GM12878 (cell line): ENCODE results near the gene TKTL1. TPM values are rescaled to one million over a fixed set of nuclear protein-coding genes. Genes with fewer than 3 reads are reported as not detected.

Source experiments
- BMI1 ChIP-seq: fragments of 450-650 bp; IDR thresholded peaks from 2 replicates; pipeline ENCODE4 v1.6.1; 2016; ENCODE audit warnings: mild to moderate bottlenecking, moderate library complexity, borderline replicate concordance
- BRCA1 ChIP-seq: IDR thresholded peaks from 2 replicates; pipeline ENCODE4 v1.6.1; 2011; ENCODE audit warnings: low read depth, low read length, improper control_type of control experiment
- CHD2 ChIP-seq: IDR thresholded peaks from 2 replicates; pipeline ENCODE4 v1.6.1; 2011; ENCODE audit warnings: low read depth, low read length, improper control_type of control experiment, borderline replicate concordance
- ETV6 ChIP-seq, 2 experiments: fragments of 450-650 bp in 1 of 2; IDR thresholded peaks in 1 of 2; conservative IDR thresholded peaks in 1 of 2; 2 replicates each; pipeline ENCODE4 v1.6.1; 2014; ENCODE audit warnings: antibody characterized with exemption in 1 of 2, borderline replicate concordance in 1 of 2, low read depth in 1 of 2, mild to moderate bottlenecking in 1 of 2, moderate library complexity in 1 of 2
- GABPA ChIP-seq: IDR thresholded peaks from 2 replicates; pipeline ENCODE4 v1.6.1; 2014; ENCODE audit warnings: antibody characterized with exemption, low read depth, mild to moderate bottlenecking, inconsistent platforms
- HDAC6 ChIP-seq: fragments of 200-600 bp; sonication (generic); IDR thresholded peaks from one replicate; pipeline ENCODE4 v1.8.0; 2017; ENCODE audit warnings: antibody characterized with exemption; ENCODE audit not compliant: unreplicated experiment
- IKZF2 ChIP-seq, 2 experiments: fragments of 450-650 bp; IDR thresholded peaks; 2 replicates each; pipeline ENCODE4 v1.6.1; 2017; ENCODE audit warnings: mild to moderate bottlenecking in 2 of 2, moderate library complexity in 2 of 2
- MEF2A ChIP-seq: IDR thresholded peaks from 2 replicates; pipeline ENCODE4 v1.6.1; 2011; ENCODE audit warnings: low read depth, mild to moderate bottlenecking, low read length, moderate library complexity; ENCODE audit not compliant: insufficient read depth
- NR2F1 ChIP-seq: fragments of 450-650 bp; conservative IDR thresholded peaks from 2 replicates; pipeline ENCODE4 v1.6.1; 2017; ENCODE audit warnings: mild to moderate bottlenecking
- POLR2A ChIP-seq: IDR thresholded peaks from 2 replicates; pipeline ENCODE4 v1.6.1; 2011; ENCODE audit warnings: low read depth, mild to moderate bottlenecking, low read length
- RAD51 ChIP-seq: fragments of 450-650 bp; IDR thresholded peaks from 2 replicates; pipeline ENCODE4 v1.6.1; 2016; ENCODE audit warnings: moderate library complexity, mild to moderate bottlenecking, inconsistent platforms
- RB1 ChIP-seq: fragments of 450-650 bp; formaldehyde crosslinking; IDR thresholded peaks from 2 replicates; pipeline ENCODE4 v1.6.1; 2017; ENCODE audit warnings: mild to moderate bottlenecking, borderline replicate concordance
- SIX5 ChIP-seq: IDR thresholded peaks from 2 replicates; pipeline ENCODE4 v1.6.1; 2011; ENCODE audit warnings: mild to moderate bottlenecking, low read depth, low read length, moderate library complexity; ENCODE audit not compliant: severe bottlenecking
- SMAD1 ChIP-seq: fragments of 450-650 bp; IDR thresholded peaks from 2 replicates; pipeline ENCODE4 v1.6.1; 2018; ENCODE audit warnings: mild to moderate bottlenecking, low read depth; ENCODE audit not compliant: partially characterized antibody
- SP1 ChIP-seq: IDR thresholded peaks from one replicate; pipeline ENCODE4 v1.6.1; 2011; ENCODE audit warnings: low read depth, low read length
- SRF ChIP-seq, 2 experiments: IDR thresholded peaks; 2 replicates each; pipeline ENCODE4 v1.6.1; 2011; ENCODE audit warnings: low read depth in 2 of 2, low read length in 2 of 2, mild to moderate bottlenecking in 1 of 2, moderate library complexity in 1 of 2
- STAT1 ChIP-seq: fragments of 450-650 bp; conservative IDR thresholded peaks from 2 replicates; pipeline ENCODE4 v1.6.1; 2014; ENCODE audit warnings: antibody characterized with exemption, mild to moderate bottlenecking
- TARDBP ChIP-seq: IDR thresholded peaks from 2 replicates; pipeline ENCODE4 v1.6.1; 2016; ENCODE audit warnings: borderline replicate concordance
- TCF12 ChIP-seq: IDR thresholded peaks from 2 replicates; pipeline ENCODE4 v1.6.1; 2011; ENCODE audit warnings: low read depth, mild to moderate bottlenecking, low read length
- TCF7 ChIP-seq: IDR thresholded peaks from 2 replicates; pipeline ENCODE4 v1.6.1; 2014; ENCODE audit warnings: antibody characterized with exemption, borderline replicate concordance
- ZNF217 ChIP-seq: fragments of 450-650 bp; IDR thresholded peaks from 2 replicates; pipeline ENCODE4 v1.6.1; 2017; ENCODE audit warnings: antibody characterized with exemption, mild to moderate bottlenecking
- polyA plus RNA-seq, 11 experiments: library from polyadenylated mRNA; depleted of rRNA in 4 of 11; unstranded in 6 of 11; stranded (reverse) in 5 of 11; fragments of >200 nt; fragmentation: Nextera tagmentation in 4 of 11; fragmentation: Illumina TruSeq in 1 of 11; extraction: Ambion mirVana in 4 of 11; extraction: Trizol in 1 of 11; gene quantifications; 1 replicate in 1 of 11; 2 replicates in 10 of 11; pipeline versions ENCODE4 v1.2.1 to v1.2.3, GENCODE V29; 2011 to 2016; ENCODE audit warnings: inconsistent platforms in 2 of 11, missing spikeins in 2 of 11, low read depth in 1 of 11
- total RNA-seq, 4 experiments: library from RNA; depleted of rRNA in 3 of 4; stranded (reverse); fragments of >200 nt in 3 of 4; fragmentation: Illumina TruSeq in 1 of 4; extraction: Trizol in 1 of 4; gene quantifications; 2 replicates each; pipeline versions ENCODE4 v1.2.1 to v1.2.3, GENCODE V29; 2013 to 2021
- TF ChIP-seq, protein P1 (sequence below): IDR thresholded peaks from 2 replicates; pipeline ENCODE4 v1.6.1; 2011; ENCODE audit warnings: borderline replicate concordance, low read depth, mild to moderate bottlenecking, moderate library complexity, mixed read lengths, low read length; ENCODE audit not compliant: insufficient read depth; ENCODE audit errors: extremely low read length
- TF ChIP-seq, protein P2 (sequence below): IDR thresholded peaks from 2 replicates; pipeline ENCODE4 v1.6.1; 2012; ENCODE audit warnings: low read depth, low read length, improper control_type of control experiment
- TF ChIP-seq, protein P3 (sequence below): IDR thresholded peaks from 2 replicates; pipeline ENCODE4 v1.6.1; 2012; ENCODE audit warnings: low read depth, low read length, improper control_type of control experiment
- TF ChIP-seq, protein P4 (sequence below), 3 experiments: IDR thresholded peaks in 2 of 3; conservative IDR thresholded peaks in 1 of 3; 2 replicates each; pipeline ENCODE4 v1.5.1; 2011; ENCODE audit warnings: low read depth in 3 of 3, low read length in 3 of 3, mild to moderate bottlenecking in 3 of 3, control low read depth in 2 of 3, moderate library complexity in 2 of 3, inconsistent platforms in 1 of 3, mixed read lengths in 1 of 3; ENCODE audit not compliant: control insufficient read depth in 2 of 3, insufficient read depth in 1 of 3; ENCODE audit errors: extremely low read depth in 1 of 3

The TKTL1 gene
- total and polyA plus RNA-seq, 10 of the 15 experiments (the other 5 are each of a cell fraction or from before 2014, with no cell fraction given) = 0.01 to 0.07 TPM; not detected in 8

DNA sequence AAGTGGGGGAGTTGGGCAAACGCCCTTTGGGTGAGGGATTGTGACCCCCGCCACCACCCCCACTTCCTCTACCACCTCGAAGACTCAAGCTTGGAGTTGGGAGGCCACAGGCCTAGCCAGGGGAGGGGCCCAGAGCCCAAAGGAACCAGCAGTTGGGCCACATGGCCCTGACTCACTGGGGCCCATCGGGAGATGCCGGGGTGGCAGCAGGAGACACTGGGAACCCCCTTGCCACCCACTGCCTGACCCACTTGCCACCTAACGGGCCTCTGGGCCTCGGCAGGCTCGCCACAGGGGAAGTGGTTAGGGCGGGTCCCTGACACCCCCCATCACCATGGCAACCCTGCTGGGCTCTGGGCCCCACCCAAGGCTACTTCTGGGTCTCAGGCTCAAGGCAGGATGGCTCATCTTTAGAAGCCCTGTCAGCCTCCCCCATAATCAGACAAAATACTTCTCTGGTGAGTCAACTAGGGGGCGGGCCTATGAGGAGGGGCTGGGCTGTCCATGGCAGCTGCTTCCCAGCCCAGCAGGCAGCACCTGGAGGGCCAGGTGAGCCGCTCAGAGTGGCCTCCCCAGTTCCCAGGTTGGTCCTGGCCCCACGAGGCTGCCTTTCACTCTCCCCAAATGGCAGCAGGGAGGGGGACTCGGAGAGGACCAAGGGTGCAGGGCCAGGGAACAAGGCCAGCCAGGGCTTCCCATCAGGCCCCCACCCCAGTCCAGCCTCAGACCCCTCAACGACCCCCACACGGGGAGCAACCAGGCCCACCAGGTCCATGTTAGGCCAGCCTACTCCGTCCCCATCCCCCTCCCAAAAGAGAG, 73.2 kb downstream of the TKTL1 start (continued):
- TF ChIP-seq BRCA1 = no peak
- no peak for TF ChIP-seq SRF (IDR thresholded peaks at IDR 0.05; ENCODE audit: low read depth in 2 of 2, low read length in 2 of 2)
- TF ChIP-seq SP1 = peak; percentile 10
- no peak for TF ChIP-seq CHD2
- no peak for TF ChIP-seq TCF7
- no peak for TF ChIP-seq MEF2A
- no peak for TF ChIP-seq ETV6 (conservative IDR thresholded peaks at IDR 0.05 in 1 of 2, IDR thresholded peaks at IDR 0.05 in 1 of 2; ENCODE audit: borderline replicate concordance in 1 of 2, low read depth in 1 of 2)
- TF ChIP-seq POLR2A = peak; percentile 57
- peak; percentile 77 for TF ChIP-seq NR2F1
- TF ChIP-seq, protein P1, sequence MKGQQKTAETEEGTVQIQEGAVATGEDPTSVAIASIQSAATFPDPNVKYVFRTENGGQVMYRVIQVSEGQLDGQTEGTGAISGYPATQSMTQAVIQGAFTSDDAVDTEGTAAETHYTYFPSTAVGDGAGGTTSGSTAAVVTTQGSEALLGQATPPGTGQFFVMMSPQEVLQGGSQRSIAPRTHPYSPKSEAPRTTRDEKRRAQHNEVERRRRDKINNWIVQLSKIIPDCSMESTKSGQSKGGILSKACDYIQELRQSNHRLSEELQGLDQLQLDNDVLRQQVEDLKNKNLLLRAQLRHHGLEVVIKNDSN = no peak
- no peak for TF ChIP-seq ZNF217
- TF ChIP-seq HDAC6 = no peak
- TF ChIP-seq GABPA = no peak
- TF ChIP-seq, protein P2, sequence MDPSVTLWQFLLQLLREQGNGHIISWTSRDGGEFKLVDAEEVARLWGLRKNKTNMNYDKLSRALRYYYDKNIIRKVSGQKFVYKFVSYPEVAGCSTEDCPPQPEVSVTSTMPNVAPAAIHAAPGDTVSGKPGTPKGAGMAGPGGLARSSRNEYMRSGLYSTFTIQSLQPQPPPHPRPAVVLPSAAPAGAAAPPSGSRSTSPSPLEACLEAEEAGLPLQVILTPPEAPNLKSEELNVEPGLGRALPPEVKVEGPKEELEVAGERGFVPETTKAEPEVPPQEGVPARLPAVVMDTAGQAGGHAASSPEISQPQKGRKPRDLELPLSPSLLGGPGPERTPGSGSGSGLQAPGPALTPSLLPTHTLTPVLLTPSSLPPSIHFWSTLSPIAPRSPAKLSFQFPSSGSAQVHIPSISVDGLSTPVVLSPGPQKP = no peak
- no peak for TF ChIP-seq STAT1
- no peak for TF ChIP-seq RB1
- TF ChIP-seq, protein P3, sequence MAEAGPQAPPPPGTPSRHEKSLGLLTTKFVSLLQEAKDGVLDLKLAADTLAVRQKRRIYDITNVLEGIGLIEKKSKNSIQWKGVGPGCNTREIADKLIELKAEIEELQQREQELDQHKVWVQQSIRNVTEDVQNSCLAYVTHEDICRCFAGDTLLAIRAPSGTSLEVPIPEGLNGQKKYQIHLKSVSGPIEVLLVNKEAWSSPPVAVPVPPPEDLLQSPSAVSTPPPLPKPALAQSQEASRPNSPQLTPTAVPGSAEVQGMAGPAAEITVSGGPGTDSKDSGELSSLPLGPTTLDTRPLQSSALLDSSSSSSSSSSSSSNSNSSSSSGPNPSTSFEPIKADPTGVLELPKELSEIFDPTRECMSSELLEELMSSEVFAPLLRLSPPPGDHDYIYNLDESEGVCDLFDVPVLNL = no peak
- peak in 1 of 2 experiments; percentile 38; a peak in 2 of 4 replicates for TF ChIP-seq IKZF2 (IDR thresholded peaks at IDR 0.05)
- TF ChIP-seq, protein P4, sequence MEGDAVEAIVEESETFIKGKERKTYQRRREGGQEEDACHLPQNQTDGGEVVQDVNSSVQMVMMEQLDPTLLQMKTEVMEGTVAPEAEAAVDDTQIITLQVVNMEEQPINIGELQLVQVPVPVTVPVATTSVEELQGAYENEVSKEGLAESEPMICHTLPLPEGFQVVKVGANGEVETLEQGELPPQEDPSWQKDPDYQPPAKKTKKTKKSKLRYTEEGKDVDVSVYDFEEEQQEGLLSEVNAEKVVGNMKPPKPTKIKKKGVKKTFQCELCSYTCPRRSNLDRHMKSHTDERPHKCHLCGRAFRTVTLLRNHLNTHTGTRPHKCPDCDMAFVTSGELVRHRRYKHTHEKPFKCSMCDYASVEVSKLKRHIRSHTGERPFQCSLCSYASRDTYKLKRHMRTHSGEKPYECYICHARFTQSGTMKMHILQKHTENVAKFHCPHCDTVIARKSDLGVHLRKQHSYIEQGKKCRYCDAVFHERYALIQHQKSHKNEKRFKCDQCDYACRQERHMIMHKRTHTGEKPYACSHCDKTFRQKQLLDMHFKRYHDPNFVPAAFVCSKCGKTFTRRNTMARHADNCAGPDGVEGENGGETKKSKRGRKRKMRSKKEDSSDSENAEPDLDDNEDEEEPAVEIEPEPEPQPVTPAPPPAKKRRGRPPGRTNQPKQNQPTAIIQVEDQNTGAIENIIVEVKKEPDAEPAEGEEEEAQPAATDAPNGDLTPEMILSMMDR (IDR thresholded peaks at IDR 0.05 in 2 of 3, conservative IDR thresholded peaks at IDR 0.05 in 1 of 3; ENCODE audit: control insufficient read depth in 2 of 3, extremely low read depth in 1 of 3, insufficient read depth in 1 of 3, low read depth in 3 of 3, low read length in 3 of 3) = no peak
- TF ChIP-seq SMAD1 = no peak
- no peak for TF ChIP-seq TCF12
- TF ChIP-seq BMI1 = peak; percentile 93
- no peak for TF ChIP-seq SIX5
- TF ChIP-seq TARDBP = no peak
- no peak for TF ChIP-seq RAD51
